A673 (cell line): ENCODE measurements around the gene AATF.

Source experiments
- EZH2 ChIP-seq: fragments of 200-600 bp; sonication (generic); IDR thresholded peaks from 2 replicates; pipeline ENCODE4 v1.6.1; 2017; ENCODE audit warnings: borderline replicate concordance, low read depth, mild to moderate bottlenecking, mixed read lengths, antibody characterized with exemption, low read length; ENCODE audit not compliant: poor library complexity, severe bottlenecking
- TF ChIP-seq, protein P1 (sequence below): fragments of 300-800, 200-600 bp; sonication (generic); conservative IDR thresholded peaks from 2 replicates; pipeline ENCODE4 v1.5.1; 2017; ENCODE audit warnings: low read depth, mild to moderate bottlenecking, antibody characterized with exemption, low read length, moderate library complexity, mixed read lengths

DNA sequence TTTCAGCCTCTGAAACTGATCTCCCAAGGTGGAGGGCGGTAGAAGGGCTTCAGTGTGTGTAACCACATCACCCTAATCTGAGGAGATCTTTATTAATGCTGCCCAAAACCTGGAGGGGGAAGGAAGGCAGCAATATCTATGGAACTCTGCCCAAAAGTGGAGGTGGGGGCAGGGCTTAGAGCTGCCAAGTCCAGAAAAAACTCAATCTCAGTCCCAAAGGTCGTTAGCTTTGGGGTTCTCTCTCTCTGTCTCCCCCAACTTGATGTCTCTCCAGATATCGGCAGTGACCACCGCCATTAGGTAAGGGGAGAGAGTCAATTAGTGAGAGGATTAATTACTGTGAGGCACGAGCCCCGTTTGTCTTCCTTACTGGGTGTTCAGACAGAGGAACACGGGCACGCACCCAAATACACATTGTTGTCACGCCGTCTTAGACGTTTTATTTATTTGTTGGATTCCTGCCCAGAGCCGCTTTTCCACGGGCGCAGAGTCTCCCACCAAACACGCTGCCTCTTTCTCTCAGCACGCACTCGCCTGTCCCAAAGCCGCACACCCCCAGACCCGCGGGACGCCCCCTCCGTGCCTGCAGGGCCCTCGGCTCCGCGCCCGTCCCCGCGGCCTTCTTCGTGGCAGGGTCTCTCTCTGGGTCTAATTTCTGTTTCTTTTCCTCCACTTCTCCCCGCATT, 16.9 kb upstream of the AATF start:
- TF ChIP-seq, protein P1, sequence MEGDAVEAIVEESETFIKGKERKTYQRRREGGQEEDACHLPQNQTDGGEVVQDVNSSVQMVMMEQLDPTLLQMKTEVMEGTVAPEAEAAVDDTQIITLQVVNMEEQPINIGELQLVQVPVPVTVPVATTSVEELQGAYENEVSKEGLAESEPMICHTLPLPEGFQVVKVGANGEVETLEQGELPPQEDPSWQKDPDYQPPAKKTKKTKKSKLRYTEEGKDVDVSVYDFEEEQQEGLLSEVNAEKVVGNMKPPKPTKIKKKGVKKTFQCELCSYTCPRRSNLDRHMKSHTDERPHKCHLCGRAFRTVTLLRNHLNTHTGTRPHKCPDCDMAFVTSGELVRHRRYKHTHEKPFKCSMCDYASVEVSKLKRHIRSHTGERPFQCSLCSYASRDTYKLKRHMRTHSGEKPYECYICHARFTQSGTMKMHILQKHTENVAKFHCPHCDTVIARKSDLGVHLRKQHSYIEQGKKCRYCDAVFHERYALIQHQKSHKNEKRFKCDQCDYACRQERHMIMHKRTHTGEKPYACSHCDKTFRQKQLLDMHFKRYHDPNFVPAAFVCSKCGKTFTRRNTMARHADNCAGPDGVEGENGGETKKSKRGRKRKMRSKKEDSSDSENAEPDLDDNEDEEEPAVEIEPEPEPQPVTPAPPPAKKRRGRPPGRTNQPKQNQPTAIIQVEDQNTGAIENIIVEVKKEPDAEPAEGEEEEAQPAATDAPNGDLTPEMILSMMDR: no peak
- TF ChIP-seq EZH2: no peak
